ENCODE measurements around the gene SNX14. TPM values are rescaled to one million over a fixed set of nuclear protein-coding genes. Genes with fewer than 3 reads are reported as not detected.

Gene SNX14
- total RNA-seq, 1 experiment from 2014 or later: 84.8 TPM

DNA sequence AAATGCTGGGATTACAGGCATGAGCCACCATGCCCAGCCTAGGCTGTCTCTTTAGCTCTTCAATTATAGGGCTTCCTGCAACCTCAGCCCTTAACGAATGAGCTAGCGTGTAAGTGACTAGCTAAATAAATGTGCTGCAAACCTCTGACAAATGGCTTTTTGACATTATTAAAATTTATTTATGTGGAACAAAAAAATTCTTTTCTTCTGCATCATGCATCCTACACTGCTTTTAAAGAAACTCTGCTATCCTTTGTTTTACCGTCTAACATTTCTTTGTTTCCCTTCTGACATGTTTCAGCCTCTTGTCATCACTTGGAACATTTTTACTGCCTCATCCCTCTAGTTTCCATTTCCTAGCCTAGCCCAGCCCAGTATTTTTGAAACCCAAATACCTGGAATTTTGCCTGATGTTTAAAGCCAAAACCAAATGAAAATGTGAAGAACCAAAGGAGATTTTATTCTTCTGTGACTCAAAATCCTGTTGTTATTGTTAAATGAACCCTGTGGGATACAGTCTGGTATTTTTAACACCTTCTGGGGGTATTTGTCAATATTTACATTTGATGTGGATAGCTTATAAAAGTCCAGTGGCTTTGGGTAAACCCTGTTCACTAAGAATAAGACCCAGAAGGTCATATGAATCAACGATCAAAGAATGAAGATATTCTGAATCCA is 134.3 kb downstream of the SNX14 start:
- no peak overlapping the region for H3K4me3 ChIP-seq (replicated peaks in 1 of 2; ENCODE audit: low read depth in 1 of 2, low read length in 2 of 2)
- ChIA-PET CTCF (interaction anchor here (1.0 to 3.4 kb wide), 2 partner anchors 24 to 105 kb away, joined by 3 to 15 read pairs; no protein-coding TSS in a partner anchor), RAD21 (ENCODE audit: low non-redundant PET in 1 of 2, low total read pairs in 2 of 2, uncharacterized antibody in 2 of 2, unreplicated experiment in 2 of 2) (interaction anchor here in 1 of 2 experiments (0.7 kb wide), 1 partner anchor 98 kb away, joined by 3 read pairs; no protein-coding TSS in a partner anchor), POLR2A (interaction anchor here (1.0 to 2.8 kb wide), 3 partner anchors 10 to 137 kb away, joined by 3 to 15 read pairs (median 7); partner anchors contain the start of gene NT5E)
- no peaks in the 10 kb centered on the region for H3K27me3 ChIP-seq (ENCODE audit: insufficient read depth, low read length)
- H3K4me2 ChIP-seq (ENCODE audit: low read length): peak overlapping the region; percentile 50
- H4K20me1 ChIP-seq (ENCODE audit: insufficient read depth): no peaks in the 10 kb centered on the region
- TF ChIP-seq MAX (IDR thresholded peaks at IDR 0.05) (no peak), EZH2phosphoT487 (IDR thresholded peaks at IDR 0.05; ENCODE audit: borderline replicate concordance) (no peak), ZNF274 (IDR thresholded peaks at IDR 0.05; ENCODE audit: low read depth, low read length) (no peak), FOSL1 (IDR thresholded peaks at IDR 0.05; ENCODE audit: low read depth) (no peak), REST (IDR thresholded peaks at IDR 0.05; ENCODE audit: low read depth) (no peak)
- ATAC-seq (peak; percentile 20; the same call in 1 of the 2 replicates), DNase-seq (ENCODE audit: low read depth, low spot score) (peak; percentile 50)
- no TSS peak for BruUV-seq (replicated peaks)
- intact Hi-C loops (cut with micrococcal nuclease): no loop called here
- peaks cover 43 to 100% of the 10 kb centered on the region in 2 experiments for H3K4me1 ChIP-seq (ENCODE audit: control insufficient read depth in 1 of 2, insufficient read depth in 2 of 2, low read length in 2 of 2)
- no peak overlapping the region for H2AFZ ChIP-seq (ENCODE audit: low read depth, low read length, poor library complexity, severe bottlenecking)
- no peaks in the 10 kb centered on the region for H3K36me3 ChIP-seq (ENCODE audit: control insufficient read depth in 1 of 2, insufficient read depth in 2 of 2, low read length in 2 of 2)
- peaks cover 46% of the 10 kb centered on the region for H3K79me2 ChIP-seq (ENCODE audit: insufficient read depth, low read length)
- peak overlapping the region; percentile 20; the same call in 1 of the 2 replicates for H3K27ac ChIP-seq (ENCODE audit: low read depth, low read length)
- peak overlapping the region; percentile 13 for H3K9ac ChIP-seq (ENCODE audit: low read length)
- H3K9me3 ChIP-seq (ENCODE audit: control insufficient read depth in 1 of 2, insufficient read depth in 1 of 2, low read depth in 1 of 2, low read length in 2 of 2): no peaks in the 10 kb centered on the region
- no peaks in the 10 kb centered on the region for H3K9me2 ChIP-seq (ENCODE audit: insufficient read depth)
